Measurements from ENCODE around the gene PRKCE.
"Not testable (repeated sequence)": the region's sequence is repeated elsewhere in the genome, so short reads cannot be mapped to it uniquely, and the experiment has no call there.

DNA sequence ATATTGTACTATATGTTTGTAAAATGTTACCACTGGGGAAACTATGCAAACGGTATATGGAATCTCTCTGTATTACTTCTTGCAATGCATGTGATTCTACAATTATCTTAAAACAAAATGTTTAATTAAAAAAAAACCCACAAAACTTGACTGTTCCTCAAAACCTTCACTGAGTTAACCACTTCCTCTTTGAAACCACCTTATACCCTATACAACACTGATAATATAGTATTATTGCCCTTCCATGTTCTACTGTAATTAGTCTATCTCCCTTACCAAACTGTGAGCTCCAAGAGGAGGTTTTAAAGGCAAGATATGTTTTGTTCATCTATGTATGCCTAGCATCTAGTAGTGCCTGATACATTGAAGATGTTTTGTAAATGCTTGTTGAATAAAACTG is 572.0 kb downstream of the PRKCE start:
- not testable (repeated sequence) for TF ChIP-seq EZH2 (IDR thresholded peaks at IDR 0.05); FOXP2 (optimal IDR thresholded peaks at IDR 0.05; ENCODE audit: control extremely low read depth, extremely low read length, insufficient read depth)
